ENCODE measurements around the gene MYOD1.

MYOD1 gene

GRCh38 chr11:17748761-17749721 lies 29.7 kb downstream of the MYOD1 start:
- DNase-seq (ENCODE audit: low spot score) (no peak), FAIRE-seq (no peak)

DNA sequence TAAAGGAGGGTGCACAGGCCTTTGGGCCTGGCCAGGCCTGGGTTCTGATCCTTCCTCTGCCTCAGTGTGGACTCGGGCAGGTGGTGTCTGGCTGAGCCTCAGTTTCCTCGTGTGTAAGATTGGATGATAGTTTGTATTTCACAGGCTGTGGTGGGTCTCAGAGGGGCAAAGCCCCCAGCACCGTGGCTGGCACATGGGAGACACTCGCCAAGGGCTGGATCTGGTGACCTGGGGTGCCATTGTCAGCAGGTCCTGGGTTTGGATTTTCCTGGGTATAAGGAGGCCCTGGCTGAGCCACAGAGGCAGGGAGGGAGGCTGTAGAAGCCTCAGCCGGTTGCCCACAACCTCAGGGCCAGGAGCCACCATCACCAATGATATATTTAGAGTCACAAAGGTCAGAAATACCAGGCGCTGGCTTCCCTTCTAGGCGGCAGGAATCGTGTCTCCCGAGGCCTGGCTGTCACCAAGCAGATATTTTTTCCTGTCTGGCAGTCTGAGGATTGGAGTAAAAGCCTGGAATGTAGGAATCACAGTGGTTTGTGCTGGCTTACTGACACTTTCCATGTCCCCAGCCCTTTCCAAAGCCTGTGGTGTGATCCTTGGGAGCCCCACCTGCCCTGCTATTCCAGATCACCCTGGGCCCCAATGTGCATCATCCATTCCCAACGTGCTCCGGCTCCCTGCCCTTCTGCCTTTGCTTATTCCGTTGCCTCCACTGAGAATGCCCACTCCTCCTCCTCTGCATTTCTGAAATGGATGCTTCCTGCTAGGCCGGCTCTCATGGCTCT lies 30.8 kb downstream of the MYOD1 start:
- DNase-seq (ENCODE audit: low spot score) (no peak), FAIRE-seq (no peak)

- FAIRE-seq: no peak
- DNase-seq (ENCODE audit: low spot score): no peak
Measured at GRCh38 chr11:17750801-17751165, 31.4 kb downstream of the MYOD1 start.

- no peak for FAIRE-seq
Measured at GRCh38 chr11:17751558-17751957, 32.2 kb downstream of the MYOD1 start.

GRCh38 chr11:17752144-17752543 lies 32.8 kb downstream of the MYOD1 start:
- FAIRE-seq: no peak
- no peak for DNase-seq (ENCODE audit: low spot score)

More at GRCh38 chr11:17751558-17751957, 32.2 kb downstream of the MYOD1 start:
- DNase-seq (ENCODE audit: low spot score): no peak

DNA sequence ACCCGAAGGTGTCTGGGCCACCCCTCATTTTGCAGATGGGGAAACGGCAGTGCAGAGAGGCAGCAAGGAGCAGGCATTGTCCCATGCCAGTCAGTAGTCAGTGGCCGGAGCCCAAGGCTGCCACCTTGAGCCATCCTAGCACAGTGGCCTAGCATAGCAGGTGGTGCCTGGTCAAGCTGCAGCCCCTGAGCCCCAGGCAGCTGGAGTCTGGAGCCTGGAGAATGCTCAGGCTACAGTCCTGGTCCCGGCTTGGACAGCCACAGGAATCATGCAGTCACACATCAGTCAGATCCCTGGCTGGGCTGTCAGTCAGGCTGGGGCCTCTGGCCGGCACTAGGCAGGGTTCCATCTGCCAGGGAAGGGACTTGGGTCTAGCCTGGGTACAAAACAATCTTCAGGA lies 33.8 kb downstream of the MYOD1 start:
- no peak for DNase-seq (ENCODE audit: low spot score)
- no peak for FAIRE-seq

GRCh38 chr11:17753641-17754040 lies 34.3 kb downstream of the MYOD1 start:
- FAIRE-seq (no peak), DNase-seq (ENCODE audit: low spot score) (no peak)

GRCh38 chr11:17755891-17756290 lies 36.5 kb downstream of the MYOD1 start:
- DNase-seq (ENCODE audit: low spot score) (no peak), FAIRE-seq (no peak)

DNA sequence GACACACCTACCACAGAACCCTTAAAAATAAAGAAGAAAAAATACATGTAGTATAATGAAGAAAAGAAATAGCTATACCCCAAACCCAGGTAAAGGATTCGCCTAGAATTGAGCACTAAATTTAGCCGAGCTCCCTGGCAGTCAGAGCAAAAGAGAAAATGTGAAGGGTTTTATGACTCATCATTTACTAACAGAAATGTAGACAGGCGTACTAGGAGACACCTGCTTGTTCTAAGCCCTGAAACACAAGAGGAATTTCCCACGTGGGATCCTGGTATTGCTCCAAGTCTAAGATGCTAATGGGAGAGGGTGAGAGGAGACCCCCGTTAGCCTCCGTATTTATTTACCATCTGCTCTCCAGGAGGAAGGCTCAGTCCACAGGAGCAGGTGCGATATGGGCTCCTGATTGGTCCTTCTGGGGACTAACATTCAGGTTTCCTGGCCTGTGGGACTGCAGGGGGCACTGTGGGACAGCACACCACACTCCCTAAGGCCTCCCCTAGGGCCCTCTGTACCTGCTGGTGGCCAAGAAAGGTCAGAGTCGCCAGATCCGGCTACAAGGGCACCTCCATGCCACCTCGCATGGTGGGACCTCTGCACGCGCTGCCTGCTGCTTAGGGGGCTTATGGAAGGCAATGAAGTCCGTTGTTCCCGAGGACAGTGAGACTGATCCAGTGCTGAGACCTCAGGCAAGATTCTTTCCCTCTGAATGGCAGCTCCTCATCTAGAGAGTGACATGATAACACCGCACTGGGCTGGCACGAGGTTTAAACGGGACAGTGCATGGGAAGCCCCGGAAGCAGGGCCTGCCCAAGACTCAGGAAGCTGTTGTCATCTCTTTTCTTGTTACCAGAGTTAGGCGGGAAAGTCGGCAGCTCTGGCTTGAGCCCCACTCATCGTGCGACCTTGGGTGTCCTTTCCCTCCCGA lies 41.0 kb downstream of the MYOD1 start:
- FAIRE-seq: no peak
- DNase-seq (ENCODE audit: low spot score): no peak

- peak; percentile 9 for DNase-seq (ENCODE audit: low spot score)
- FAIRE-seq: no peak
Measured at GRCh38 chr11:17762309-17762974, 43.1 kb downstream of the MYOD1 start.

GRCh38 chr11:17763244-17763643 lies 43.9 kb downstream of the MYOD1 start:
- DNase-seq (ENCODE audit: low spot score): no peak
- FAIRE-seq: no peak

DNA sequence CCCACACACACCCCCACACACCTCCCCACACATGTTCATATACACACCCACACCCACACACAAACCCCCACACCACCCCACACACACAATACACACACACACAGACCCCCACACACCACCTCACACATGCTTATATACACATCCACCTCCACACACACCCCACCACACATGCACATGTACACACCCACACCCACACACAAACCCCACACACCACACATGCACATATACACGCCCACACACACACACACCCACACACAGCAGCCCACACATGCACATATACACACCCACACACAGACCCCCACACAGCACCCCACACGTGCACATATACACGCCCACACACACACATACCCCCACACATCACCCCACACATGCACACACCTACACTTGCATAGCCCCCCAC lies 44.3 kb downstream of the MYOD1 start:
- no peak for FAIRE-seq
- no peak for DNase-seq (ENCODE audit: low spot score)

- DNase-seq (ENCODE audit: low spot score) (peak; percentile 22), FAIRE-seq (no peak)
Measured at GRCh38 chr11:17764446-17765218, 45.3 kb downstream of the MYOD1 start.

- FAIRE-seq (no peak), DNase-seq (ENCODE audit: low spot score) (peak; percentile 15)
Measured at GRCh38 chr11:17765356-17766072, 46.1 kb downstream of the MYOD1 start.

DNA sequence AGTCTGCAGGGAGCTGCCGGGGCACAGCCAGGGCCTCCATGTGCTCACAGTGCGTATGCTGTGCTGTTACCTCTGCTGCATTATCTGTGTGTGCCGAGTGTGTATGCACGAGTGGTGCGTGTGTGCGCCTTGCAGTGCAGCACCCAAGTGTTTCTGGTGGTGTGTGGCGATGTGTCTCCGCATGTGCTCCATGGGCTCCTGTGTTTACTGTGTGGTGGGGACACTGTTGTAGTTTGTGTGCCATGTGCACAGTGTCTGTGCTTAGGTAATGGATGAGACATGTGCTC lies 46.6 kb downstream of the MYOD1 start:
- DNase-seq (ENCODE audit: low spot score) (no peak), FAIRE-seq (no peak)

GRCh38 chr11:17766590-17766989 lies 47.2 kb downstream of the MYOD1 start:
- FAIRE-seq (no peak), DNase-seq (ENCODE audit: low spot score) (no peak)

DNA sequence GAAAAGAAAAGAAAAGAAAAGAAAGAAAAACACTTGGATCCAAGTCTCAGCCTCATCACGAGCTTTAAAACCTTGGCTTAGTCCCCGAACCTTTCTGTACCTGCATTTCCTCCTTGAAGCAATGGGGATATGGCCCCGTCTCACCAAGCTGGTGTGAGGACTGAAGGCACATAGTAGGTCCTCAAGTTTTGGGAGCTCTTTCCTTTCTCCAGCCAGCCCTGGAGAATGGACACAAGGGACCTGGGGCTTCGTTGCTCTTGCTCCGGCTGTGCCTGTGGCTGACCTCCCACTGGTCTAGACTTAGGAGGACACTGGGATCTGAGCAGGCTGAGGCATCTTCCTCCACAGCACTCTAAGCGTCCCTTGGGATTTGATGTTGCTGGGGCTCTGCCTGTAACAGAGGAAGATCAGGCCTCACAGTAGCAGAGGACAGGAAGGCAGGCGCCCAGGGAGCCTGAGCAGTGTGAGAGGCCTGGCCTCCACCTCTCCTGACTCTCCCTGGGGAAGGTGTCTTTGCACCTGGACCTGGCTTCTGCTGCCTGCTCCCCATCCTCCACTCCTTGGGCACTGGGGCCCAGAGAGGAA lies 48.0 kb downstream of the MYOD1 start:
- FAIRE-seq: no peak

GRCh38 chr11:17767914-17768313 lies 48.5 kb downstream of the MYOD1 start:
- no peak for FAIRE-seq
- DNase-seq (ENCODE audit: low spot score): no peak

More for the DNA sequence above, 48.0 kb downstream of the MYOD1 start:
- no peak for DNase-seq (ENCODE audit: low spot score)

GRCh38 chr11:17768547-17768946 lies 49.2 kb downstream of the MYOD1 start:
- FAIRE-seq (no peak), DNase-seq (ENCODE audit: low spot score) (no peak)

Measured in RCC 7860 (cell line).